Neural progenitor cell (in vitro differentiated cells): ENCODE measurements around the gene ABHD6. TPM values are rescaled to one million over a fixed set of nuclear protein-coding genes. Genes with fewer than 3 reads are reported as not detected.

Experiments
- DNase-seq: peaks from one replicate; pipeline ENCODE4 v3.0.0-alpha.2; 2016; ENCODE audit warnings: low spot score
- H2AFZ ChIP-seq: fragments of 200-600 bp; sonication (generic); replicated peaks from 2 replicates; pipeline ENCODE4 v1.6.1; 2016; ENCODE audit warnings: antibody characterized with exemption
- H3F3A ChIP-seq: fragments of 200-600 bp; sonication (generic); 2 replicates; pipeline ENCODE4 v1.6.1; 2016; ENCODE audit warnings: antibody characterized with exemption, low read depth
- H3K27ac ChIP-seq: fragments of 200-600 bp; sonication (generic); 2 replicates; pipeline ENCODE4 v1.5.1; 2016; ENCODE audit warnings: mild to moderate bottlenecking
- H3K27me3 ChIP-seq: fragments of 200-600 bp; sonication (generic); 2 replicates; pipeline ENCODE4 v1.6.1; 2016; ENCODE audit warnings: mild to moderate bottlenecking, moderate library complexity
- H3K36me3 ChIP-seq: fragments of 200-600 bp; sonication (generic); 2 replicates; pipeline ENCODE4 v1.5.1; 2016
- H3K4me1 ChIP-seq: fragments of 200-600 bp; sonication (generic); 2 replicates; pipeline ENCODE4 v1.6.1; 2016; ENCODE audit warnings: mixed run types
- H3K4me2 ChIP-seq: fragments of 200-600 bp; sonication (generic); 2 replicates; pipeline ENCODE4 v1.6.1; 2016
- H3K4me3 ChIP-seq: fragments of 200-600 bp; sonication (generic); 2 replicates; pipeline ENCODE4 v1.5.1; 2016
- H3K79me2 ChIP-seq: fragments of 200-600 bp; sonication (generic); 2 replicates; pipeline ENCODE4 v1.6.1; 2016; ENCODE audit warnings: low read depth
- H3K9ac ChIP-seq: fragments of 200-600 bp; sonication (generic); 2 replicates; pipeline ENCODE4 v1.6.1; 2016
- H3K9me3 ChIP-seq: fragments of 200-600 bp; sonication (generic); 2 replicates; pipeline ENCODE4 v1.5.1; 2016; ENCODE audit warnings: low read depth
- H4K20me1 ChIP-seq: fragments of 200-600 bp; sonication (generic); 2 replicates; pipeline ENCODE4 v1.6.1; 2016; ENCODE audit warnings: low read depth
- H3K27ac Mint-ChIP-seq: 3 replicates; pipeline ENCODE4 v1.8.0; 2021; ENCODE audit warnings: mixed read lengths
- H3K27me3 Mint-ChIP-seq: 2 replicates; pipeline ENCODE4 v1.8.0; 2022; ENCODE audit warnings: low read depth, mild to moderate bottlenecking, inconsistent platforms, moderate library complexity, mixed read lengths; ENCODE audit not compliant: insufficient read depth
- H3K36me3 Mint-ChIP-seq: 3 replicates; pipeline ENCODE4 v1.8.0; 2021; ENCODE audit warnings: mixed read lengths
- H3K4me1 Mint-ChIP-seq: 3 replicates; pipeline ENCODE4 v1.8.0; 2021; ENCODE audit warnings: mixed read lengths
- H3K4me3 Mint-ChIP-seq: 3 replicates; pipeline ENCODE4 v1.8.0; 2021; ENCODE audit warnings: mild to moderate bottlenecking, moderate library complexity, mixed read lengths
- H3K9me3 Mint-ChIP-seq: 3 replicates; pipeline ENCODE4 v1.8.0; 2020; ENCODE audit warnings: mixed read lengths
- CTCF ChIP-seq: fragments of 200-600 bp; sonication (generic); IDR thresholded peaks from 2 replicates; pipeline ENCODE4 v1.5.1; 2017; ENCODE audit warnings: antibody characterized with exemption, mild to moderate bottlenecking
- EZH2 ChIP-seq: fragments of 200-600 bp; sonication (generic); IDR thresholded peaks from 2 replicates; pipeline ENCODE4 v1.6.1; 2017; ENCODE audit warnings: antibody characterized with exemption, mild to moderate bottlenecking, moderate library complexity
- EZH2phosphoT487 ChIP-seq: fragments of 200-600 bp; sonication (generic); IDR thresholded peaks from 2 replicates; pipeline ENCODE4 v1.6.1; 2017; ENCODE audit warnings: antibody characterized with exemption
- total RNA-seq: library from RNA; depleted of rRNA; stranded (reverse); fragments of >200 nt; gene quantifications from 2 replicates; pipeline ENCODE4 v1.2.3, GENCODE V29; 2015; ENCODE audit warnings: low replicate concordance

The ABHD6 gene
- total RNA-seq, 1 donor from 2014 or later, result 21.5 TPM

- Mint-ChIP-seq H3K27me3 (peaks cover 11% of the 10 kb centered on the region), H3K4me3 (no peak overlapping the region), H3K36me3 (no peaks in the 10 kb centered on the region), H3K9me3 (peaks cover 2% of the 10 kb centered on the region), H3K27ac (no peak overlapping the region), H3K4me1 (peaks cover 16% of the 10 kb centered on the region)
- H3K4me2 ChIP-seq, result no peak overlapping the region
- no peaks in the 10 kb centered on the region for H3K36me3 ChIP-seq
- H3K79me2 ChIP-seq, result no peaks in the 10 kb centered on the region
- H3K9me3 ChIP-seq, result no peaks in the 10 kb centered on the region
- no peak overlapping the region for H3K27ac ChIP-seq
- no peak for TF ChIP-seq EZH2
- no peak overlapping the region for H3K9ac ChIP-seq
- DNase-seq, result no peak
- no peak overlapping the region for H2AFZ ChIP-seq
- H3K4me1 ChIP-seq, result peaks cover 10% of the 10 kb centered on the region
- H4K20me1 ChIP-seq, result no peaks in the 10 kb centered on the region
- H3K4me3 ChIP-seq, result no peak overlapping the region
- H3F3A ChIP-seq, result no peaks in the 10 kb centered on the region
- no peaks in the 10 kb centered on the region for H3K27me3 ChIP-seq
Observed at GRCh38 chr3:58192069-58192468, 45.5 kb upstream of the ABHD6 start.

- no peaks in the 10 kb centered on the region for H3K36me3 Mint-ChIP-seq
- no peak overlapping the region for H3K4me2 ChIP-seq
- peaks cover 2% of the 10 kb centered on the region for H3K9me3 Mint-ChIP-seq
- H3K36me3 ChIP-seq, result no peaks in the 10 kb centered on the region
- peaks cover 10% of the 10 kb centered on the region for H3K4me1 Mint-ChIP-seq
- H3K79me2 ChIP-seq, result no peaks in the 10 kb centered on the region
- H3K27ac Mint-ChIP-seq, result no peak overlapping the region
- H3K27me3 ChIP-seq, result no peaks in the 10 kb centered on the region
- TF ChIP-seq EZH2 (no peak), CTCF (no peak), EZH2phosphoT487 (no peak)
- H3F3A ChIP-seq, result no peaks in the 10 kb centered on the region
- no peaks in the 10 kb centered on the region for H3K9me3 ChIP-seq
- H4K20me1 ChIP-seq, result no peaks in the 10 kb centered on the region
- no peak overlapping the region for H3K27ac ChIP-seq
- H3K9ac ChIP-seq, result no peak overlapping the region
- H3K27me3 Mint-ChIP-seq, result peaks cover 11% of the 10 kb centered on the region
- peaks cover 7% of the 10 kb centered on the region for H3K4me1 ChIP-seq
- no peak for DNase-seq
- H2AFZ ChIP-seq, result no peak overlapping the region
- no peak overlapping the region for H3K4me3 Mint-ChIP-seq
- H3K4me3 ChIP-seq, result no peak overlapping the region
Observed at GRCh38 chr3:58193682-58194407, 43.7 kb upstream of the ABHD6 start.

- no peak for DNase-seq
- no peaks in the 10 kb centered on the region for H3K36me3 ChIP-seq
- Mint-ChIP-seq H3K9me3 (peaks cover 2% of the 10 kb centered on the region), H3K36me3 (no peaks in the 10 kb centered on the region), H3K27me3 (peaks cover 17% of the 10 kb centered on the region), H3K27ac (no peak overlapping the region), H3K4me1 (no peaks in the 10 kb centered on the region), H3K4me3 (no peak overlapping the region)
- H3K4me1 ChIP-seq, result no peaks in the 10 kb centered on the region
- TF ChIP-seq EZH2phosphoT487 (no peak), CTCF (no peak)
- H3K9me3 ChIP-seq, result no peaks in the 10 kb centered on the region
- no peak overlapping the region for H3K27ac ChIP-seq
- no peak overlapping the region for H3K4me3 ChIP-seq
- H2AFZ ChIP-seq, result no peak overlapping the region
- H3K9ac ChIP-seq, result no peak overlapping the region
- no peaks in the 10 kb centered on the region for H4K20me1 ChIP-seq
- no peaks in the 10 kb centered on the region for H3F3A ChIP-seq
- no peaks in the 10 kb centered on the region for H3K79me2 ChIP-seq
- no peak overlapping the region for H3K4me2 ChIP-seq
- H3K27me3 ChIP-seq, result no peaks in the 10 kb centered on the region
Observed at GRCh38 chr3:58197588-58197987, 40.0 kb upstream of the ABHD6 start.

- no peak overlapping the region for H3K27ac Mint-ChIP-seq
- H3F3A ChIP-seq, result no peaks in the 10 kb centered on the region
Observed at GRCh38 chr3:58198362-58198761, 39.2 kb upstream of the ABHD6 start.

More at GRCh38 chr3:58198362-58198761, 39.2 kb upstream of the ABHD6 start:
- H3K79me2 ChIP-seq, result no peaks in the 10 kb centered on the region
- no peaks in the 10 kb centered on the region for H3K9me3 ChIP-seq
- H3K4me2 ChIP-seq, result no peak overlapping the region
- DNase-seq, result no peak
- no peaks in the 10 kb centered on the region for H3K36me3 Mint-ChIP-seq
- no peaks in the 10 kb centered on the region for H3K4me1 Mint-ChIP-seq
- H3K9me3 Mint-ChIP-seq, result peaks cover 2% of the 10 kb centered on the region
- no peaks in the 10 kb centered on the region for H3K4me1 ChIP-seq
- H3K27ac ChIP-seq, result no peak overlapping the region
- no peaks in the 10 kb centered on the region for H3K27me3 ChIP-seq
- H2AFZ ChIP-seq, result no peak overlapping the region
- no peaks in the 10 kb centered on the region for H4K20me1 ChIP-seq
- no peaks in the 10 kb centered on the region for H3K36me3 ChIP-seq
- no peak overlapping the region for H3K4me3 Mint-ChIP-seq
- no peak overlapping the region for H3K9ac ChIP-seq
- H3K4me3 ChIP-seq, result no peak overlapping the region
- TF ChIP-seq EZH2 (no peak), EZH2phosphoT487 (no peak), CTCF (no peak)
- H3K27me3 Mint-ChIP-seq, result peaks cover 16% of the 10 kb centered on the region
